M059J (cell line): ENCODE results near the gene SHISA3. TPM values are rescaled to one million over a fixed set of nuclear protein-coding genes. Genes with fewer than 3 reads are reported as not detected.
"Not testable (repeated sequence)": the region's sequence is repeated elsewhere in the genome, so short reads cannot be mapped to it uniquely, and the experiment has no call there.

ENCODE experiments used
- DNase-seq: peaks from one replicate; pipeline ENCODE4 v3.0.0-alpha.2; 2012; ENCODE audit warnings: low read depth
- total RNA-seq: library from RNA; depleted of rRNA; stranded (reverse); fragments of >200 nt; shearing (Covaris generic); gene quantifications from 2 replicates; pipeline ENCODE4 v1.2.3, GENCODE V29; 2014; rRNA removed

The SHISA3 gene
- 0.20 and 1.1 TPM in 2 replicates for total RNA-seq

DNA sequence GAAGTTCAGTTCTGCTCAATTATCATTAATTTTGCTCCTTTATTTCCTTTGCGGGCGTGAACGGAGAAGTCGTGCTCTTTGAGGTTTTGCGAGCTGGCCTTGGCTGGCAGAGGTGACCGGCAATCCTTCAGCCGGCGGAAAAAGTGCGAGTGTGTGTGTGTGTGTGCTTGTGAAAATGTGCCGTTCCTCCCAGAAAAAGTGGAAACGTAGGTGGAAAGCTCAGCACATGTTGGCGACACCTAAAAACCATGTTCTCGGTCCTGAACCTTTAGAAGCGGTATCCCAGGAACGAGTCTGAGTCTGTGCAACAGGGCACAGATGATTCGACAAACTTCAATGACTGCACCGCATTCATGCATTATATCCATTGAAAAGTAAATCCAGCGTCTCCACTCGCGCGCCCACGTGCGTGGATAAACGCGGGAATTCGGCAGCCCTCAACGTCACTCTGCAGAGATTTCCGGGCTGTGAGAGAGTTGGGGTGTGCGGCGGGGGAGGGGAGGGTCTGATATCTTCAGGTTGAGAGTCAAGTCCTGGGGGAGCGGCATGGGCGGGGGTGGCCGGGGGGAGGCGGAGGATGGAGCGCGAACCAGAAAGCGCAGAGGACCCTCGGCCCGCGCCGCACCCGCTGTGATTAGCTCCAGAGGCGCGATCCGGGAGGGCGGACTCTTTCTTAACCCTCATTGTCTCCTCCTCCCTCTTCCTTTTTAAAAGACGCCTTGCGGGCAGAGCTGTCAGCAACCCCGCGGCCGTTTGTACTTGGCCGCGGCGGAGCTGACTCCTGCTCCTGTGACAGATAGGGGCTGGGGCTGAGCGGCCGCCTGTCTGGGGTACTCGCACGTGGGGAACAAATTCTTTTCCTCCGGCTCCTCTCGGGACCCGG is at the start of gene SHISA3:
Gene SHISA3, plus strand, starts transcription at position 737 of the 883 bp plus-strand sequence. CDS start 569 bp downstream, outside the sequence.
- peak; percentile 39 for DNase-seq

- DNase-seq, result peak; percentile 34
These were observed 49.0 kb upstream of the SHISA3 start for GRCh38 chr4:42348247-42348646.

DNA sequence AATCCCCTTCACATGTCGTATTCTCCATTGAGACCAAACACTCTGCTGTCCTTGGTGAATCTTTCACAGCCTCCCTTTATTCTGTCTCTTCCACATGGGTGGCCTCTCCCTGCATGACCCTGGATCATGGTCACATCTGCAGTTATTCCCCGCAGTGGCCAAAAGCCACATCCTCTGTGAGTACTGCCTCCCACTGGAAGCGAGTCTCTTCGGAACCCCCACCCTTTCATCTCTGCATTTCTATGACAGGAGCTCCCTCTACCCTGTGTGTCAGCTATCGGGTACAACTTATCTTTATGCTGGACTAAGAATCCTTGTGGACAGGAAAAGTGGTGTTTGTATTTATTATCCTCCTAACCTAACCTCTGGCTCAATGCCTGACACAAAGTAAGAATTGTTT is 48.6 kb upstream of the SHISA3 start:
- no peak for DNase-seq

GRCh38 chr4:42350611-42351182 is 46.6 kb upstream of the SHISA3 start:
- DNase-seq, result no peak

DNA sequence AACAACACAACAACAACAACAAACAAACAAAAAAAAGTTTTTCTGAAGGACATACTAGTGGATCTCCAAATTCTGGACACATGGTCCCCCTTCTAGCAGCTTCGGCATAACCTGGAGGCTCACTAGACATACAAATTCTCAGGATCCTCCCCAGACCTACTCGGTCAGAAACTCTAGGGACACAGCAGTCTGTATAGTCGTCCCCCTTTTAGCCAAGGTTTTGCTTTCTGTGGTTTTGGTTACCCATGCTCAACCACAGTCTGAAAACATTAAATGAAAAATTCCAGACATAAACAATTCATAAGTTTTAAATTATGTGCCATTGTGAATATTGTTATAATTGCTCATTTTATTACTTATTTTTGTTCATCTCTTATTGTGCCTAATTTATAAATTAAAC is 45.2 kb upstream of the SHISA3 start:
- DNase-seq, result no peak

GRCh38 chr4:42357325-42357724 is 40.0 kb upstream of the SHISA3 start:
- peak; percentile 26 for DNase-seq

GRCh38 chr4:42359711-42360110 is 37.6 kb upstream of the SHISA3 start:
- peak; percentile 23 for DNase-seq

DNA sequence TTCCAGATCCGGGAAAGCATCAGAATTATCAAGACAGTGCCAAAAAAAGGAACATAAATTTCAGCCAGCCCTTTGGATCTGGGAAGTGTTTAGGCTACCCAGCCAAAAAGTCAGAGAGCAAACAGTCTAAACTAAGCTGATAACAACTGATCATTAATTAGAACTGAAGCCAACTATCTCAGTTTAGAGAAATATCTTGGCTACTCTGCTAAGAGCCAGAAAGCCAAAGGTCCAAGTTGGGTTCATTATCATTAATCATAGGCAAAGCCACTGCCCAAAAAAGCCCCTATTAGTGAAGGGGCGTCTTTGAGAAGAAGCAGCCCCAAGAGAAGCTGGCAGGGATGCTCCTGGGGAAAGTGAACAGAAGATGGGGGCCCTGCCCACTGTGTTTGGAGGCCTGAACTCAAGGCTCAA is 37.0 kb upstream of the SHISA3 start:
- no peak for DNase-seq

DNA sequence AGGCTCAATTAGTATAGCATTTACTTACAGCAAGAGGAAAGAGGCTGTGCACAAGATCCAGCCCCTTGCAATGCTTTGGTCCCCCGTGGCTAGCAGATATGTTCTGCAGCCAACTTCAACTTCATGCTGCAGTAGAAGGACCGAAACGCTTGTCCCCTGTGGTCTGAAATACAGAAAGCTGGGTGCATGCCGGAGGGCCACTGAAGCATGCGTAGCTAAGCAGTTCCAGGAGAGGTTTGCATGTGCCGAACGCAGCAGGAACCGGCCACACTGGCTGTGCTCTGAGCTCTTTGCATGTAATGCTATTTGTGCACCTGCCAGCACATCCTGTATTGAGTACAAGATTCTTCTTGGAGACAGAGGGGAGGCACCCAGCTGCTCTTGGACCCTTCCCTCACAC is 35.8 kb upstream of the SHISA3 start:
- DNase-seq, result no peak

DNA sequence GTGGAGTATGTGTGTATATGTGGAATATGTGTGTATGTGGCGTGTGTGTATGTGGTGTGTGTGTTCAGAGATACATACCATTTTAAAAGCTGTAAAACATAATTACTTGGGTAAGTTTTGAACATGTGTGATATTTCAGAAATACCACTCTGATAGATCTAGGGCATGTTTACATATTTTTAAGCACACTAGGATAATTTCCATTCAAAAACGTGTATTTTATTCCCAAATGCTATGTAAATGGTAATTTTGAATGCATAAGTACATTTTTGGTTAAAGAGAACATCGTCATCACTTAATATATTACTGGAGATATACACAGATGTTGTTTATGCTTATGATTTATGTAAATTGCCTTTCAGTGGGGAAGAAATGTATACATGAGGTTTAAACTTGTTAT is 34.7 kb upstream of the SHISA3 start:
- no peak for DNase-seq

DNA sequence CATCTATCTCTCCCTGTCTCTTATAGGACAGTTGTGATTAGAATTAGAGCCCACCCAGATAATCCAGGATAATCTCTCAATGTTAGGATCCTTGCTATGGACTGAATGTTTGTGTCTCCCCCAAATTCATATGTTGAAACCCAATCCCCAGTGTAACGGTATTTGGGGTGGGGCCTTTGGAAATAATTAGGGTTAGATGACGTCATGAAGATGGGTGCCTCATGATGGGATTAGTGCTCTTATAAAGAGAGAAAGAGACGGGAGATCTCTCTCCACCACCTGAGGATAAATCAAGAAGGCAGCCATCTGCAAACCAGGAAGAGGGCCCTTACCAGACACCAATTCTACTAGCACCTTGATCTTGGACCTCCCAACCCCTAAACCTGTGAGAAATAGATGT is 33.7 kb upstream of the SHISA3 start:
- DNase-seq, result no peak

- DNase-seq, result no peak
These were observed 32.8 kb upstream of the SHISA3 start for GRCh38 chr4:42364266-42365053.

- DNase-seq, result no peak
These were observed 30.3 kb upstream of the SHISA3 start for GRCh38 chr4:42366959-42367358.

GRCh38 chr4:42369489-42369888 is 27.8 kb upstream of the SHISA3 start:
- DNase-seq, result no peak

DNA sequence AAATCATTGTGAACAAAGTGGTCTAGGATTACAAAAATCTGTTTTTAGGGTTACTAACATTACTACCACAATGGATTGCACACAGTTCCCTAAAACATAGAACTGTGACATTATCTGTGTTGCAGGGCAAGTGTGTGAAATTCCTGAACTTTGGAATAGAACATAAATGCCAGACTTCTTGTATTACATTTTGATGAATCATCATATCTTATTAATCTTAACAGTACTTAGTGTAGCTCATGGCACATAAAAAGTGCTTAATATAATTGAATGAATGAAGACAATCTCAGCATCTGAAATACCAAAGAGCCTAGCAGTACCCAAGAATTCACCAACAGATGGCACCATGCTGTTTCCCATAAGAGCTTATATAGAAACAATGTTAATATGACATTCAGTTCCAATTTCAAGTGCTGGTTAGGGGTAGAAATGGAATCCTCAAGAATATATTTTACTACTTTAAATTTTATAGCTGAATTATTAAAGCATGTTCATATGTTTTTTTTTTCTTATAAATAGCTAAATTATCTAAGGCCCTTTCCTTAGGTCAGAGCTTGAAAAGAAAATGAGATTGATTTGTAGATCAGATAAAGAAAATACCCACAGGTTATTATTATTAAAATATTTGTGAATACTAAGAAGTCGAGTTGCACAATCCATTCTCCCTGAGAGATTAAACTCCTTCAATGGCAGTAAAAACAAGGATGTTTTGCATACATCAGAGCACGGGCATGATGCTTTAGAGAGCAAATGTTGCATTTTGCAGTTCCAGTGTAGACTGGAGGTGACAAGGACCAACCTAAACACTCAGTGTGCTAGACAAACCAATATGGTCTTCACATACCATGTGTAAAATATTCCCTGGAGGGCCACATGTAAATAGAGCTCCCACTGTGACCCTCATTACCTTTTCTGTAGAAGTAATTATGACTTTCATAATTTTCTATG is 25.7 kb upstream of the SHISA3 start:
- DNase-seq, result peak; percentile 45

DNA sequence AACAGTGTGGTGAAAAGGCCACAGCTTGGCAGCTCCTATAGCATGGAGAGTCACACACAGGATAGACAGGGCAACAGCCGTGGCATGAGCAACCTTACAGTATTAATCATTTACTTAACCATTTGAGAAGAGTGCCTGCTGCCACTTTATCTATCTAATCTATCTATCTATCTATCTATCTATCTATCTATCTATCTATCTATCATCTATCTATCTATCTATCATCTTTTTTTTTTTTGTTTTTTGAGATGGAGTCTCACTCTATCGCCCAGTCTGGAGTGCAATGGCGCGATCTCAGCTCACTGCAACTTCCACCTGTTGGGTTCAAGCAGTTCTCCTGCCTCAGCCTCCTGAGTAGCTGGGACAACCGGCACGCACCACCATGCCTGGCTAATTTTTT is 25.0 kb upstream of the SHISA3 start:
- DNase-seq, result not testable (repeated sequence)

GRCh38 chr4:42377497-42377896 is 19.8 kb upstream of the SHISA3 start:
- no peak for DNase-seq

GRCh38 chr4:42381666-42382065 is 15.6 kb upstream of the SHISA3 start:
- DNase-seq, result no peak

GRCh38 chr4:42385516-42385915 is 11.8 kb upstream of the SHISA3 start:
- no peak for DNase-seq

DNA sequence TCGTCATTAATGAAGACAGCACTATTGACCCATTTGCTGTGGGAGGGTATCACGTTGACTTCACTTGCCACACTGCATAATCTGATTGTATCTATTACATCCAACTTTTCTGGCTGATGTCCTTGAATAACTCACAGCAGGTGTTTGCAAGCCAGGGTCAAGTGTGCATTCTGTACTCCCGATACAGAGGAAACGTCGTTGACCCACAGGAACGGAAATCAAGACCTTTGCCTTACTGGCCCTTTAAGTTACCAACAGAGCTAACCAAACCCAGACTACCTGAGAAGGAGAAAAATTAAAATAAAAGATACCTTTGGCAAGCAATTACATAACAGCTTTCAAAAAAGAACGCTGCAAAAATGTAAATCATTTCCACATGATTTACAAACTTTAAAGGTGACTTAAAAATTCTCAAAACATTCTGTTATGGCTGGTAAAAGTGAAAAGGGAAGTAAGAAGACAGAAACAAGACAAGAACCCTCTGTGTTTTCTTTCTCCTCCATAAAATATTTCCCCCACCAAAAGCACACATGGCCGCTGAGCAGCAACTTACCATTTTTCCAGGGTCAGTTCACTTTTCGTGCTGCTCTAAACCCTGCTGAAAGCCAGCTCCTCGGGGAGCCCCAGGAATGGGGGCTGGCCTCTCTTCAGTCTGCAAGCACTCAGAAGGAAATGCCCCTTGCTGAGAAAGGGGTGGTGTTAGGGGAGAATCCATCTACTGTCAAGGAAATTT is 6.5 kb upstream of the SHISA3 start:
- no peak for DNase-seq

GRCh38 chr4:42391355-42391664 is 6.0 kb upstream of the SHISA3 start:
- DNase-seq, result no peak
